Measurements from ENCODE around the gene APEH. TPM values are rescaled to one million over a fixed set of nuclear protein-coding genes. Genes with fewer than 3 reads are reported as not detected.
"Not testable (repeated sequence)": the region's sequence is repeated elsewhere in the genome, so short reads cannot be mapped to it uniquely, and the experiment has no call there.

APEH gene
- total and polyA plus RNA-seq, 2 donors (not counting 1 experiment from before 2014, with no cell fraction given): 79.4 to 96.2 TPM

DNA sequence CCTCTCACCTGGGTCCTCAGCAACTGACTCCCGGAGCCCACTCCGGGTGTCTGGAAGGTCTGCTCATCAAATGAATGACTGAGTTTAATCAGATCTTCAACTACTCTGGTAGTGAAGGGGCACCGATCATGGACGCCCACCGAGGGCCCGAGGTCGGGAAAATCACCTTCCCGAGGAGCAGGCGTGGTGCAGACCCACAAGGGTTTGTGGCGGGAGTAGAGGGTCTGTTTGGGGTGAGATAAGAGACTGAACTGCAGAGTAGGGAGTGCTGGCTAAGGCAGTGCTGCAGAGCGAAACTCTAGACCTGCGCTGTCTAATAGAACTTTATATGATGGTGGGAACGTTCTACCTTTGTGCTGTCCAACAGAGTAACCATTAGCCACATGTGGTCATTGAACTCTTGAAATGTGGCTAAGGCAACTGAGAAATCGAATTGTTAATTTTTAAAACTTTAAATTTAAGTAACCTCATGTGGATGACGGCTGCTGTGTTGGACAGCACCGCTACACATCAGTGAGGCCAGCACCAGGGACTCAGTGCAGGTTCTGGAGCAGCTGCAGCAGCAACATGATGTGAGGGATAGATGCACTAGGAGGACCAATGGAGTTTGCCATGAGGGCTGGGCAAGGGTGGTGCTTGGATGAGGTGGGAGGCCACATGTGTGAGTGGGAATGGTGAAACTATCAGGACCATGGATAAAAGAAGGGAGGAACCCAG lies 15.9 kb downstream of the APEH start:
- H3K27me3 Mint-ChIP-seq; DNase-seq; H3K36me3 ChIP-seq (replicated peaks in 1 of 2; ENCODE audit: control extremely low read depth in 1 of 2, control insufficient read depth in 1 of 2, extremely low read depth in 1 of 2, insufficient read depth in 2 of 2, low read length in 1 of 2); ATAC-seq (ENCODE audit: low read depth); H3K9me3 ChIP-seq (ENCODE audit: control extremely low read depth in 1 of 3, control insufficient read depth in 2 of 3, insufficient read depth in 1 of 3, low read length in 2 of 3); H3K9me3 Mint-ChIP-seq (ENCODE audit: insufficient read depth); CTCF ChIA-PET; H4K20me1 ChIP-seq (ENCODE audit: control insufficient read depth, insufficient read depth, low read length, poor library complexity, severe bottlenecking): not testable (repeated sequence)
- peak overlapping the region; percentile 44 to 99 (median 92) for H3K4me3 ChIP-seq (ENCODE audit: control extremely low read depth in 1 of 5, extremely low read depth in 1 of 5, insufficient read depth in 1 of 5, low read depth in 2 of 5, low read length in 4 of 5)
- WGBS (ENCODE audit: insufficient coverage): 12% methylated on average over 15 of the region's 16 CpGs
- H3K4me2 ChIP-seq (replicated peaks; ENCODE audit: low read depth, low read length, poor library complexity, severe bottlenecking): peak overlapping the region; percentile 83
- H3K4me1 ChIP-seq (ENCODE audit: control insufficient read depth in 2 of 2, insufficient read depth in 2 of 2, low read length in 2 of 2): peaks cover 16 to 38% of the 10 kb centered on the region in 2 donors
- intact Hi-C loops (cut with micrococcal nuclease): loop anchor here (1.0 kb wide), 1 partner anchor 16 kb away; the partner anchor contains the start of gene APEH
- H3K79me2 ChIP-seq (ENCODE audit: control insufficient read depth, insufficient read depth, low read length): peaks cover 28% of the 10 kb centered on the region
- Mint-ChIP-seq H3K4me1 (peaks cover 43% of the 10 kb centered on the region), H3K27ac (peak overlapping the region; percentile 95), H3K4me3 (peak overlapping the region; percentile 97)
- H2AFZ ChIP-seq (ENCODE audit: insufficient read depth, low read depth, low read length, poor library complexity, severe bottlenecking): peak overlapping the region; percentile 82
- POLR2A ChIA-PET: interaction anchor here (0.6 to 0.7 kb wide), 3 partner anchors 17 to 1249 kb away, joined by 3 to 5 read pairs (median 3); partner anchors contain the start of gene MON1A
- H3K27me3 ChIP-seq (replicated peaks in 1 of 4; ENCODE audit: control extremely low read depth in 1 of 4, control insufficient read depth in 3 of 4, insufficient read depth in 4 of 4, low read length in 3 of 4): peaks cover 0 to 13% (median 0%) of the 10 kb centered on the region in 4 experiments
- H3K27ac ChIP-seq (ENCODE audit: low read length in 2 of 2): peak overlapping the region; percentile 34 to 78
- H3K9ac ChIP-seq (ENCODE audit: low read length): peak overlapping the region; percentile 97

DNA sequence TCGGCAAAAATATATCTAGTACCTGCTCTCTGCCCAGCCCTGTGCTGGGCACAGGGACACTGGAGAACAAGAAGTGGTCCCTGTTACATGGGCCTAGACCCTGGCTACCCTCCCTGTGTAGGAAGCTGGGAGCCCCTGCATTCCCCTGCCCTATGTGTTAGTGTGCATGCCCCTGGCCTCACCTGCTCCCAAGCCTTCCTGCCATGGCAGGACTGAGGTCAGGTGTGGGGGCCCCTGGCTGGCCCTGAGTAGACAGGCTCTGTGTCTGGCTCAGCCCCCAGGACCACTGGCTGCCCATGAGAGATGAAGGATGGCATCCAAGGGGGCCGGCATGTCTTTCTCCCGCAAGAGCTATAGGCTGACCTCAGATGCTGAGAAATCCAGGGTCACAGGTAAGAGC lies 16.7 kb downstream of the APEH start:
- H3K27me3 Mint-ChIP-seq; intact Hi-C loops (cut with micrococcal nuclease); H3K9ac ChIP-seq (ENCODE audit: low read length); H3K27ac ChIP-seq (ENCODE audit: low read length in 2 of 2); H3K9me3 Mint-ChIP-seq (ENCODE audit: insufficient read depth); H3K36me3 ChIP-seq (replicated peaks in 1 of 2; ENCODE audit: control extremely low read depth in 1 of 2, control insufficient read depth in 1 of 2, extremely low read depth in 1 of 2, insufficient read depth in 2 of 2, low read length in 1 of 2); ATAC-seq (ENCODE audit: low read depth); CTCF ChIA-PET; H4K20me1 ChIP-seq (ENCODE audit: control insufficient read depth, insufficient read depth, low read length, poor library complexity, severe bottlenecking); H2AFZ ChIP-seq (ENCODE audit: insufficient read depth, low read depth, low read length, poor library complexity, severe bottlenecking); H3K4me3 ChIP-seq (ENCODE audit: control extremely low read depth in 1 of 5, extremely low read depth in 1 of 5, insufficient read depth in 1 of 5, low read depth in 2 of 5, low read length in 4 of 5); DNase-seq; H3K27ac Mint-ChIP-seq; H3K4me2 ChIP-seq (replicated peaks; ENCODE audit: low read depth, low read length, poor library complexity, severe bottlenecking); H3K9me3 ChIP-seq (ENCODE audit: control extremely low read depth in 1 of 3, control insufficient read depth in 2 of 3, insufficient read depth in 1 of 3, low read length in 2 of 3); POLR2A ChIA-PET: not testable (repeated sequence)
- Histone ChIP-seq H3K4me1 (ENCODE audit: control insufficient read depth in 2 of 2, insufficient read depth in 2 of 2, low read length in 2 of 2) (peaks cover 16 to 36% of the 10 kb centered on the region in 2 donors), H3K79me2 (ENCODE audit: control insufficient read depth, insufficient read depth, low read length) (peaks cover 32% of the 10 kb centered on the region), H3K27me3 (replicated peaks in 1 of 4; ENCODE audit: control extremely low read depth in 1 of 4, control insufficient read depth in 3 of 4, insufficient read depth in 4 of 4, low read length in 3 of 4) (peaks cover 0 to 13% (median 0%) of the 10 kb centered on the region in 4 experiments)
- Mint-ChIP-seq H3K4me3 (peak overlapping the region; percentile 97), H3K4me1 (peaks cover 40% of the 10 kb centered on the region)
- 97% methylated on average over 3 of the region's 3 CpGs for WGBS (ENCODE audit: insufficient coverage)

DNA sequence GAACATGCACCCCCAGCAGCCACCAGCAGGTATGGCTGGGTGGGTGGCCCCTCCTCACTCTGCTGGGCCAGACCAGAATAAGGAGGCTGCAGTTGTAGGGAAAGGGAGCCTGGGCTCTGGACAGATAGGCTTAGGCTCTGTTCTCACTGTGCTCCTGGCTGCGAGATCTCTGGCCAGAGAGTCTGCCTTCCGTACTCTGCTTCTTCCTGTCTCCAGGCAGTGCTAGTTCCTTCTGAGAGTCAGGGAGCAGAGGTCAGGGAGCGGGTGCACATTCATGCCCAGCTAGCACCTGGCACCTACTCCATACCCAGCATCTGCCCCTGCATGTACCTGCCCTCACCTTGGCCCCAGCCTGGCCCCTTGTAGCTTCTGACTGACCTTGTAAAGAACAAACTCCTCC lies 17.3 kb downstream of the APEH start:
- ATAC-seq (ENCODE audit: low read depth); H2AFZ ChIP-seq (ENCODE audit: insufficient read depth, low read depth, low read length, poor library complexity, severe bottlenecking); POLR2A ChIA-PET; H3K27me3 Mint-ChIP-seq; H3K9me3 Mint-ChIP-seq (ENCODE audit: insufficient read depth); H3K4me2 ChIP-seq (replicated peaks; ENCODE audit: low read depth, low read length, poor library complexity, severe bottlenecking); CTCF ChIA-PET; H4K20me1 ChIP-seq (ENCODE audit: control insufficient read depth, insufficient read depth, low read length, poor library complexity, severe bottlenecking); H3K4me3 ChIP-seq (ENCODE audit: control extremely low read depth in 1 of 5, extremely low read depth in 1 of 5, insufficient read depth in 1 of 5, low read depth in 2 of 5, low read length in 4 of 5); H3K27ac ChIP-seq (ENCODE audit: low read length in 2 of 2); H3K9ac ChIP-seq (ENCODE audit: low read length); H3K36me3 ChIP-seq (replicated peaks in 1 of 2; ENCODE audit: control extremely low read depth in 1 of 2, control insufficient read depth in 1 of 2, extremely low read depth in 1 of 2, insufficient read depth in 2 of 2, low read length in 1 of 2); intact Hi-C loops (cut with micrococcal nuclease); H3K9me3 ChIP-seq (ENCODE audit: control extremely low read depth in 1 of 3, control insufficient read depth in 2 of 3, insufficient read depth in 1 of 3, low read length in 2 of 3); DNase-seq; H3K27ac Mint-ChIP-seq: not testable (repeated sequence)
- H3K4me1 Mint-ChIP-seq: peaks cover 38% of the 10 kb centered on the region
- H3K4me3 Mint-ChIP-seq: peak overlapping the region; percentile 16
- H3K4me1 ChIP-seq (ENCODE audit: control insufficient read depth in 2 of 2, insufficient read depth in 2 of 2, low read length in 2 of 2): peaks cover 16 to 31% of the 10 kb centered on the region in 2 donors
- H3K79me2 ChIP-seq (ENCODE audit: control insufficient read depth, insufficient read depth, low read length): peaks cover 32% of the 10 kb centered on the region
- peaks cover 0 to 10% (median 0%) of the 10 kb centered on the region in 4 experiments for H3K27me3 ChIP-seq (replicated peaks in 1 of 4; ENCODE audit: control extremely low read depth in 1 of 4, control insufficient read depth in 3 of 4, insufficient read depth in 4 of 4, low read length in 3 of 4)
- WGBS (ENCODE audit: insufficient coverage): 96% methylated on average over 2 of the region's 3 CpGs

Data from B cell (primary cell).